SK-N-SH (cell line): Measurements from ENCODE around the gene BTBD9.

Experiments
- ELF1 ChIP-seq: IDR thresholded peaks from 2 replicates; pipeline ENCODE4 v1.4.0; 2012
- EP300 ChIP-seq, 2 experiments: IDR thresholded peaks; 2 replicates each; pipeline versions ENCODE4 v1.4.0 to v1.6.1; 2012; ENCODE audit warnings: borderline replicate concordance in 1 of 2, low read depth in 1 of 2, low read length in 1 of 2
- EZH2phosphoT487 ChIP-seq: fragments of 200-600 bp; sonication (generic); IDR thresholded peaks from 2 replicates; pipeline ENCODE4 v1.6.1; 2017; ENCODE audit warnings: low read depth, mixed run types, mild to moderate bottlenecking, antibody characterized with exemption, moderate library complexity, borderline replicate concordance
- GATA2 ChIP-seq: sonication (generic); formaldehyde crosslinking; IDR thresholded peaks from 2 replicates; pipeline ENCODE4 v1.5.0; 2020; ENCODE audit warnings: mild to moderate bottlenecking, missing genetic modification reagents
- NFIC ChIP-seq: IDR thresholded peaks from 2 replicates; pipeline ENCODE4 v1.4.0; 2012; ENCODE audit warnings: borderline replicate concordance
- NRF1 ChIP-seq: IDR thresholded peaks from 2 replicates; pipeline ENCODE4 v1.6.1; 2012; ENCODE audit warnings: low read depth, mild to moderate bottlenecking, low read length
- RAD21 ChIP-seq: IDR thresholded peaks from 2 replicates; pipeline ENCODE4 v1.6.1; 2012; ENCODE audit warnings: mild to moderate bottlenecking, low read length
- SMC3 ChIP-seq: IDR thresholded peaks from 2 replicates; pipeline ENCODE4 v1.6.1; 2012; ENCODE audit warnings: low read depth, low read length, improper control_type of control experiment
- TAF1 ChIP-seq: IDR thresholded peaks from 2 replicates; pipeline ENCODE4 v1.6.1; 2012; ENCODE audit warnings: low read depth, mild to moderate bottlenecking, low read length, moderate library complexity, borderline replicate concordance
- TF ChIP-seq, protein P1 (sequence below): IDR thresholded peaks from 2 replicates; pipeline ENCODE4 v1.4.0; 2012; ENCODE audit warnings: low read depth, borderline replicate concordance
- TF ChIP-seq, protein P2 (sequence below): fragments of 200-600 bp; sonication (generic); IDR thresholded peaks from 2 replicates; pipeline ENCODE4 v1.6.1; 2017; ENCODE audit warnings: antibody characterized with exemption, mild to moderate bottlenecking, moderate library complexity
- TF ChIP-seq, protein P3 (sequence below): IDR thresholded peaks from 2 replicates; pipeline ENCODE4 v1.4.0; 2012; ENCODE audit warnings: low read depth
- TF ChIP-seq, protein P4 (sequence below): fragments of 150-350 bp; IDR thresholded peaks from 2 replicates; pipeline ENCODE4 v1.6.1; 2017; ENCODE audit warnings: antibody characterized with exemption, low read length, low read depth, borderline replicate concordance
- TF ChIP-seq, protein P5 (sequence below): fragments of 150-350 bp; IDR thresholded peaks from 2 replicates; pipeline ENCODE4 v1.6.1; 2016; ENCODE audit warnings: mild to moderate bottlenecking, low read depth, low read length

DNA sequence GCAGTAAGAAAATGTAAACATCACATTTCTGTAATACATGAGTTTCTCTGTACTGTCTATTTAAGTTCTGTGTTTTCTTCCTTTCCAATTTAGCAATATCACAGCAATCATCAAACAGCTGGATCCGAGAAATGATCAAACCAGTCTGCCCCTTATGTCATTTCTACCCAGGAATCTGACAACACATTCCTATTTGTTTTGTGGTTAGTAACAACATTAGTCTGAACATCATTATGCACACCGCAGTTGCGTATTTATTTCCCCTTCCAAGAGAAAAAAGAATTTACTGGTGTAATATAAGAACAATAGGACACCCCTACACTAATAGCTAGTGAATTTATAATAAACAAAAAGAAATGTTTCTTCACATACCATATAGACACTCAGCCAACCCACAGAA lies 179.5 kb downstream of the BTBD9 start:
- TF ChIP-seq, protein P1, sequence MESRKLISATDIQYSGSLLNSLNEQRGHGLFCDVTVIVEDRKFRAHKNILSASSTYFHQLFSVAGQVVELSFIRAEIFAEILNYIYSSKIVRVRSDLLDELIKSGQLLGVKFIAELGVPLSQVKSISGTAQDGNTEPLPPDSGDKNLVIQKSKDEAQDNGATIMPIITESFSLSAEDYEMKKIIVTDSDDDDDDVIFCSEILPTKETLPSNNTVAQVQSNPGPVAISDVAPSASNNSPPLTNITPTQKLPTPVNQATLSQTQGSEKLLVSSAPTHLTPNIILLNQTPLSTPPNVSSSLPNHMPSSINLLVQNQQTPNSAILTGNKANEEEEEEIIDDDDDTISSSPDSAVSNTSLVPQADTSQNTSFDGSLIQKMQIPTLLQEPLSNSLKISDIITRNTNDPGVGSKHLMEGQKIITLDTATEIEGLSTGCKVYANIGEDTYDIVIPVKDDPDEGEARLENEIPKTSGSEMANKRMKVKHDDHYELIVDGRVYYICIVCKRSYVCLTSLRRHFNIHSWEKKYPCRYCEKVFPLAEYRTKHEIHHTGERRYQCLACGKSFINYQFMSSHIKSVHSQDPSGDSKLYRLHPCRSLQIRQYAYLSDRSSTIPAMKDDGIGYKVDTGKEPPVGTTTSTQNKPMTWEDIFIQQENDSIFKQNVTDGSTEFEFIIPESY, result no peak
- TF ChIP-seq, protein P2, sequence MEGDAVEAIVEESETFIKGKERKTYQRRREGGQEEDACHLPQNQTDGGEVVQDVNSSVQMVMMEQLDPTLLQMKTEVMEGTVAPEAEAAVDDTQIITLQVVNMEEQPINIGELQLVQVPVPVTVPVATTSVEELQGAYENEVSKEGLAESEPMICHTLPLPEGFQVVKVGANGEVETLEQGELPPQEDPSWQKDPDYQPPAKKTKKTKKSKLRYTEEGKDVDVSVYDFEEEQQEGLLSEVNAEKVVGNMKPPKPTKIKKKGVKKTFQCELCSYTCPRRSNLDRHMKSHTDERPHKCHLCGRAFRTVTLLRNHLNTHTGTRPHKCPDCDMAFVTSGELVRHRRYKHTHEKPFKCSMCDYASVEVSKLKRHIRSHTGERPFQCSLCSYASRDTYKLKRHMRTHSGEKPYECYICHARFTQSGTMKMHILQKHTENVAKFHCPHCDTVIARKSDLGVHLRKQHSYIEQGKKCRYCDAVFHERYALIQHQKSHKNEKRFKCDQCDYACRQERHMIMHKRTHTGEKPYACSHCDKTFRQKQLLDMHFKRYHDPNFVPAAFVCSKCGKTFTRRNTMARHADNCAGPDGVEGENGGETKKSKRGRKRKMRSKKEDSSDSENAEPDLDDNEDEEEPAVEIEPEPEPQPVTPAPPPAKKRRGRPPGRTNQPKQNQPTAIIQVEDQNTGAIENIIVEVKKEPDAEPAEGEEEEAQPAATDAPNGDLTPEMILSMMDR, result no peak
- no peak for TF ChIP-seq NFIC
- no peak for TF ChIP-seq EZH2phosphoT487
- TF ChIP-seq, protein P3, sequence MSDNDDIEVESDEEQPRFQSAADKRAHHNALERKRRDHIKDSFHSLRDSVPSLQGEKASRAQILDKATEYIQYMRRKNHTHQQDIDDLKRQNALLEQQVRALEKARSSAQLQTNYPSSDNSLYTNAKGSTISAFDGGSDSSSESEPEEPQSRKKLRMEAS, result no peak
- TF ChIP-seq, protein P4, sequence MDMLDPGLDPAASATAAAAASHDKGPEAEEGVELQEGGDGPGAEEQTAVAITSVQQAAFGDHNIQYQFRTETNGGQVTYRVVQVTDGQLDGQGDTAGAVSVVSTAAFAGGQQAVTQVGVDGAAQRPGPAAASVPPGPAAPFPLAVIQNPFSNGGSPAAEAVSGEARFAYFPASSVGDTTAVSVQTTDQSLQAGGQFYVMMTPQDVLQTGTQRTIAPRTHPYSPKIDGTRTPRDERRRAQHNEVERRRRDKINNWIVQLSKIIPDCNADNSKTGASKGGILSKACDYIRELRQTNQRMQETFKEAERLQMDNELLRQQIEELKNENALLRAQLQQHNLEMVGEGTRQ, result no peak
- no peak for TF ChIP-seq GATA2 (CRISPR knock-in tag)
- TF ChIP-seq NRF1, result no peak
- TF ChIP-seq RAD21, result no peak
- no peak for TF ChIP-seq TAF1
- no peak for TF ChIP-seq SMC3
- TF ChIP-seq, protein P5, sequence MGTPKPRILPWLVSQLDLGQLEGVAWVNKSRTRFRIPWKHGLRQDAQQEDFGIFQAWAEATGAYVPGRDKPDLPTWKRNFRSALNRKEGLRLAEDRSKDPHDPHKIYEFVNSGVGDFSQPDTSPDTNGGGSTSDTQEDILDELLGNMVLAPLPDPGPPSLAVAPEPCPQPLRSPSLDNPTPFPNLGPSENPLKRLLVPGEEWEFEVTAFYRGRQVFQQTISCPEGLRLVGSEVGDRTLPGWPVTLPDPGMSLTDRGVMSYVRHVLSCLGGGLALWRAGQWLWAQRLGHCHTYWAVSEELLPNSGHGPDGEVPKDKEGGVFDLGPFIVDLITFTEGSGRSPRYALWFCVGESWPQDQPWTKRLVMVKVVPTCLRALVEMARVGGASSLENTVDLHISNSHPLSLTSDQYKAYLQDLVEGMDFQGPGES, result no peak
- no peak for TF ChIP-seq EP300 (IDR thresholded peaks at IDR 0.05; ENCODE audit: borderline replicate concordance in 1 of 2, low read depth in 1 of 2, low read length in 1 of 2)
- no peak for TF ChIP-seq ELF1
